GM18511 (cell line): ENCODE results near the gene PCDHA2.
"Not testable (repeated sequence)": the region's sequence is repeated elsewhere in the genome, so short reads cannot be mapped to it uniquely, and the experiment has no call there.

ENCODE experiments used
- ATAC-seq: cut with Tn5 transposase; IDR thresholded peaks from one replicate; pipeline ENCODE4 v1.9.1; 2021; ENCODE audit warnings: mild to moderate bottlenecking, moderate library complexity; ENCODE audit not compliant: unreplicated experiment

Gene PCDHA2

GRCh38 chr5:140794595-140795258, at the start of gene PCDHA2:
Gene PCDHA2, plus strand, starts transcription at chr5:140794852.
- no peak for ATAC-seq

- ATAC-seq = no peak
These were observed 41.1 kb upstream of the PCDHA2 start for GRCh38 chr5:140753561-140753960.

- no peak for ATAC-seq
These were observed 30.3 kb upstream of the PCDHA2 start for GRCh38 chr5:140764177-140764973.

GRCh38 chr5:140767444-140767843, 27.2 kb upstream of the PCDHA2 start:
- no peak for ATAC-seq

- no peak for ATAC-seq
These were observed 14.1 kb upstream of the PCDHA2 start for GRCh38 chr5:140780512-140780911.

- ATAC-seq = no peak
These were observed 8.6 kb upstream of the PCDHA2 start, which contains the start of gene PCDHA1 for GRCh38 chr5:140785905-140786686. Gene PCDHA1, plus strand, starts transcription at chr5:140786140.

GRCh38 chr5:140787422-140787821, 7.2 kb upstream of the PCDHA2 start:
- not testable (repeated sequence) for ATAC-seq

GRCh38 chr5:140787849-140788504, 6.7 kb upstream of the PCDHA2 start:
- ATAC-seq = not testable (repeated sequence)

GRCh38 chr5:140791089-140791488, 3.6 kb upstream of the PCDHA2 start:
- no peak for ATAC-seq

- ATAC-seq = no peak
These were observed 598 bp downstream of the PCDHA2 start for GRCh38 chr5:140795259-140795641.

- not testable (repeated sequence) for ATAC-seq
These were observed 1.5 kb downstream of the PCDHA2 start for GRCh38 chr5:140796072-140796717.

- no peak for ATAC-seq
These were observed 2.1 kb downstream of the PCDHA2 start for GRCh38 chr5:140796718-140797095.

- no peak for ATAC-seq
These were observed 6.3 kb downstream of the PCDHA2 start, which contains the start of gene PCDHA3 for GRCh38 chr5:140800816-140801493. Gene PCDHA3, plus strand, starts transcription at chr5:140801057.

GRCh38 chr5:140801494-140801841, 6.8 kb downstream of the PCDHA2 start:
- no peak for ATAC-seq

GRCh38 chr5:140802381-140802780, 7.7 kb downstream of the PCDHA2 start:
- ATAC-seq = not testable (repeated sequence)

GRCh38 chr5:140802781-140803271, 8.2 kb downstream of the PCDHA2 start:
- ATAC-seq = no peak

GRCh38 chr5:140806834-140807775, 12.5 kb downstream of the PCDHA2 start, which contains the start of gene PCDHA4:
Gene PCDHA4, plus strand, starts transcription at chr5:140807068.
- no peak for ATAC-seq

- not testable (repeated sequence) for ATAC-seq
These were observed 13.7 kb downstream of the PCDHA2 start for GRCh38 chr5:140808241-140808888.
